Astrocyte (in vitro differentiated cells and primary cell): ENCODE data around the gene ADPRM. TPM values are rescaled to one million over a fixed set of nuclear protein-coding genes. Genes with fewer than 3 reads are reported as not detected.

ENCODE experiments used
- DNase-seq: peaks from one replicate; pipeline ENCODE4 v3.0.0-alpha.2; 2010; ENCODE audit warnings: low read depth
- FAIRE-seq: peaks from 2 replicates; lab custom pipeline; 2011; peaks lifted over from hg19 to GRCh38; lab: Jason Lieb, UNC
- H2AFZ ChIP-seq: 2 replicates; pipeline ENCODE4 v1.6.0; 2012; ENCODE audit warnings: low read depth, low read length, inconsistent platforms
- H3K27ac ChIP-seq: 2 replicates; pipeline ENCODE4 v1.5.1; 2011; ENCODE audit warnings: low read depth, low read length, inconsistent platforms
- H3K27me3 ChIP-seq: 2 replicates; pipeline ENCODE4 v1.6.0; 2011; ENCODE audit warnings: low read length, inconsistent platforms; ENCODE audit not compliant: insufficient read depth
- H3K36me3 ChIP-seq: 2 replicates; pipeline ENCODE4 v1.5.1; 2011; ENCODE audit warnings: low read length, inconsistent platforms; ENCODE audit not compliant: insufficient read depth
- H3K4me1 ChIP-seq: 2 replicates; pipeline ENCODE4 v1.5.1; 2011; ENCODE audit warnings: low read length, inconsistent platforms; ENCODE audit not compliant: insufficient read depth
- H3K4me2 ChIP-seq: 2 replicates; pipeline ENCODE4 v1.6.0; 2012; ENCODE audit warnings: low read length, inconsistent platforms
- H3K4me3 ChIP-seq: 2 replicates; pipeline ENCODE4 v1.5.1; 2011; ENCODE audit warnings: low read depth, mild to moderate bottlenecking, low read length, inconsistent platforms; ENCODE audit not compliant: insufficient read depth
- H3K79me2 ChIP-seq: 2 replicates; pipeline ENCODE4 v1.6.0; 2012; ENCODE audit warnings: mild to moderate bottlenecking, low read length, inconsistent platforms; ENCODE audit not compliant: insufficient read depth
- H3K9ac ChIP-seq: 2 replicates; pipeline ENCODE4 v1.6.0; 2012; ENCODE audit warnings: mild to moderate bottlenecking, low read length, inconsistent platforms
- H3K9me3 ChIP-seq: 2 replicates; pipeline ENCODE4 v1.5.1; 2012; ENCODE audit warnings: low read depth, mild to moderate bottlenecking, low read length, inconsistent platforms; ENCODE audit not compliant: insufficient read depth
- H4K20me1 ChIP-seq: 2 replicates; pipeline ENCODE4 v1.6.0; 2012; ENCODE audit warnings: low read length, inconsistent platforms; ENCODE audit not compliant: insufficient read depth
- H3K27ac Mint-ChIP-seq: one replicate; pipeline ENCODE4 v1.8.0; 2021; ENCODE audit warnings: mild to moderate bottlenecking, mixed read lengths; ENCODE audit not compliant: unreplicated experiment
- H3K27me3 Mint-ChIP-seq: one replicate; pipeline ENCODE4 v1.8.0; 2021; ENCODE audit warnings: low read depth, mixed read lengths; ENCODE audit not compliant: unreplicated experiment
- H3K36me3 Mint-ChIP-seq: one replicate; pipeline ENCODE4 v1.8.0; 2021; ENCODE audit warnings: low read depth, mixed read lengths; ENCODE audit not compliant: unreplicated experiment
- H3K4me1 Mint-ChIP-seq: one replicate; pipeline ENCODE4 v1.8.0; 2021; ENCODE audit warnings: low read depth, mixed read lengths; ENCODE audit not compliant: unreplicated experiment
- H3K4me3 Mint-ChIP-seq: one replicate; pipeline ENCODE4 v1.8.0; 2021; ENCODE audit warnings: mild to moderate bottlenecking, moderate library complexity, mixed read lengths; ENCODE audit not compliant: unreplicated experiment
- H3K9me3 Mint-ChIP-seq: one replicate; pipeline ENCODE4 v1.8.0; 2021; ENCODE audit warnings: mild to moderate bottlenecking, mixed read lengths; ENCODE audit not compliant: unreplicated experiment
- EZH2 ChIP-seq: IDR thresholded peaks from 2 replicates; pipeline ENCODE4 v1.6.1; 2012; ENCODE audit warnings: mild to moderate bottlenecking, low read length, inconsistent platforms; ENCODE audit not compliant: insufficient read depth
- total RNA-seq: library from RNA; stranded (reverse); gene quantifications from 2 replicates; pipeline ENCODE4 v1.2.1, GENCODE V29; 2021
- TF ChIP-seq, protein P1 (sequence below): IDR thresholded peaks from 2 replicates; pipeline ENCODE4 v1.5.1; 2011; ENCODE audit warnings: low read depth, mild to moderate bottlenecking, inconsistent platforms, low read length, moderate library complexity; ENCODE audit not compliant: insufficient read depth

The ADPRM gene
- total RNA-seq, 1 donor from 2014 or later, result 11.3 TPM

GRCh38 chr17:10726196-10726595 is 28.8 kb downstream of the ADPRM start:
- H3K4me3 ChIP-seq, result no peak overlapping the region
- H3K27ac Mint-ChIP-seq, result no peak overlapping the region
- no peak for TF ChIP-seq EZH2
- TF ChIP-seq, protein P1, sequence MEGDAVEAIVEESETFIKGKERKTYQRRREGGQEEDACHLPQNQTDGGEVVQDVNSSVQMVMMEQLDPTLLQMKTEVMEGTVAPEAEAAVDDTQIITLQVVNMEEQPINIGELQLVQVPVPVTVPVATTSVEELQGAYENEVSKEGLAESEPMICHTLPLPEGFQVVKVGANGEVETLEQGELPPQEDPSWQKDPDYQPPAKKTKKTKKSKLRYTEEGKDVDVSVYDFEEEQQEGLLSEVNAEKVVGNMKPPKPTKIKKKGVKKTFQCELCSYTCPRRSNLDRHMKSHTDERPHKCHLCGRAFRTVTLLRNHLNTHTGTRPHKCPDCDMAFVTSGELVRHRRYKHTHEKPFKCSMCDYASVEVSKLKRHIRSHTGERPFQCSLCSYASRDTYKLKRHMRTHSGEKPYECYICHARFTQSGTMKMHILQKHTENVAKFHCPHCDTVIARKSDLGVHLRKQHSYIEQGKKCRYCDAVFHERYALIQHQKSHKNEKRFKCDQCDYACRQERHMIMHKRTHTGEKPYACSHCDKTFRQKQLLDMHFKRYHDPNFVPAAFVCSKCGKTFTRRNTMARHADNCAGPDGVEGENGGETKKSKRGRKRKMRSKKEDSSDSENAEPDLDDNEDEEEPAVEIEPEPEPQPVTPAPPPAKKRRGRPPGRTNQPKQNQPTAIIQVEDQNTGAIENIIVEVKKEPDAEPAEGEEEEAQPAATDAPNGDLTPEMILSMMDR, result no peak
- no peaks in the 10 kb centered on the region for H3K9me3 Mint-ChIP-seq
- H3K27me3 Mint-ChIP-seq, result no peaks in the 10 kb centered on the region
- H3K4me2 ChIP-seq, result no peak overlapping the region
- no peaks in the 10 kb centered on the region for H4K20me1 ChIP-seq
- H2AFZ ChIP-seq, result no peak overlapping the region
- no peaks in the 10 kb centered on the region for H3K9me3 ChIP-seq
- H3K79me2 ChIP-seq, result no peaks in the 10 kb centered on the region
- H3K4me1 Mint-ChIP-seq, result peaks cover 4% of the 10 kb centered on the region
- H3K36me3 ChIP-seq, result no peaks in the 10 kb centered on the region
- no peak overlapping the region for H3K4me3 Mint-ChIP-seq
- no peaks in the 10 kb centered on the region for H3K36me3 Mint-ChIP-seq
- no peak overlapping the region for H3K27ac ChIP-seq
- no peak for FAIRE-seq
- H3K9ac ChIP-seq, result no peak overlapping the region
- H3K4me1 ChIP-seq, result no peaks in the 10 kb centered on the region
- no peak for DNase-seq
- no peaks in the 10 kb centered on the region for H3K27me3 ChIP-seq

DNA sequence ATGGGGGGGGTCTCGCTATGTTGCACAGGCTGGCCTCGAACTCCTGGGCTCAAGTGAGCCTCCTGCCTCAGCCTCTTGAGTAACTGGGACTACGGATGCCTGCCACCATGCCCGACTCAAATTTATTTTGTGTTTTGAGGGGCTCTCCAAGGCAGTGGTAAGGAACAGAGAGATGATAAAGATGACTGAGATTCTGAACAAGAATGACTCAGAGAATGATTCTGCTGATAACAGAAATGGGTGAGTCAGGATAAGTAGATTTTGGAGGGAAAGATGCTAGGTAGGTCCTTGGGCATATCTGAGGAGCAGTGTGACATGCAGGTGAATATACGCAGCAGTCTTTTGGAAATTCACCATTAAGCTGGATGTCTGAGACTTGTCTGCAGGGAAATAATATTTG is 29.8 kb downstream of the ADPRM start:
- Histone ChIP-seq H3K27me3 (no peaks in the 10 kb centered on the region), H3K4me1 (no peaks in the 10 kb centered on the region), H3K9ac (no peak overlapping the region), H3K9me3 (no peaks in the 10 kb centered on the region), H2AFZ (no peak overlapping the region), H3K36me3 (no peaks in the 10 kb centered on the region), H3K4me3 (no peak overlapping the region), H4K20me1 (no peaks in the 10 kb centered on the region), H3K4me2 (no peak overlapping the region), H3K79me2 (no peaks in the 10 kb centered on the region), H3K27ac (no peak overlapping the region)
- Mint-ChIP-seq H3K27ac (no peak overlapping the region), H3K36me3 (no peaks in the 10 kb centered on the region), H3K27me3 (no peaks in the 10 kb centered on the region), H3K4me1 (peaks cover 4% of the 10 kb centered on the region), H3K9me3 (no peaks in the 10 kb centered on the region), H3K4me3 (no peak overlapping the region)
- no peak for DNase-seq
- FAIRE-seq, result no peak
- TF ChIP-seq, protein P1, result no peak
- TF ChIP-seq EZH2, result no peak

DNA sequence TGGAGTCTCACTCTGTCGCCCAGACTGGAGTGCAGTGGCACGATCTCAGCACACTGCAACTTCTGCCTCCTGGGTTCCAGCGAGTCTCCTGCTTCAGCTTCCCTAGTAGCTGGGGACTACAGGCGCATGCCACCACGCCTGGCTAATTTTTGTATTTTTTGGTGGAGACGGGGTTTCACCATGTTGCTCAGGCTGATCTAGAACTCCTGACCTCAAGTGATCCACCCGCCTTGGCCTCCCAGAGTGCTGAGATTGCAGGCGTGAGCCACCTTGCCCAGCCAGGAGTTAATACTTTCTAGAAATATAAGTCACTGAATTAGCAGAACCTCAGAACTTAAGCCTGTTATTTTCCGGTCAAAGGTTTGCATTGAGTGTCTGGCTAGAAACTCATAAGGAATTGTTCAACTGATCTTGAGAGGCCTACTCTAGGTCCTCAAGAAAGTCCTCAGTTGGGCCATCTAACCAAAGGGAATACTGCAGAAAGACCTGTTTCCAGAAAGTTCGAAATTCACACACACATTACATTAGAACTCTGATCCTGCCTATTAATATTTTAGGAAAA is 31.0 kb downstream of the ADPRM start:
- H3K27ac Mint-ChIP-seq, result no peak overlapping the region
- Histone ChIP-seq H3K4me3 (no peak overlapping the region), H3K9me3 (no peaks in the 10 kb centered on the region), H2AFZ (no peak overlapping the region), H3K9ac (no peak overlapping the region), H3K27me3 (no peaks in the 10 kb centered on the region), H3K4me1 (no peaks in the 10 kb centered on the region), H3K27ac (no peak overlapping the region), H4K20me1 (no peaks in the 10 kb centered on the region), H3K36me3 (no peaks in the 10 kb centered on the region), H3K4me2 (no peak overlapping the region), H3K79me2 (no peaks in the 10 kb centered on the region)
- no peaks in the 10 kb centered on the region for H3K9me3 Mint-ChIP-seq
- TF ChIP-seq, protein P1, result no peak
- no peak for TF ChIP-seq EZH2
- peaks cover 4% of the 10 kb centered on the region for H3K27me3 Mint-ChIP-seq
- DNase-seq (no peak), FAIRE-seq (no peak)
- H3K4me3 Mint-ChIP-seq, result no peak overlapping the region
- H3K36me3 Mint-ChIP-seq, result no peaks in the 10 kb centered on the region
- peaks cover 4% of the 10 kb centered on the region for H3K4me1 Mint-ChIP-seq
